Endothelial cell (in vitro differentiated cells): ENCODE data around the gene PDE1C. TPM values are rescaled to one million over a fixed set of nuclear protein-coding genes. Genes with fewer than 3 reads are reported as not detected.

Experiments used
- DNase-seq: peaks from one replicate; pipeline ENCODE4 v3.0.0; 2021; ENCODE audit warnings: low spot score
- H3K27ac Mint-ChIP-seq: one replicate; pipeline ENCODE4 v1.8.0; 2021; ENCODE audit warnings: mixed read lengths, inconsistent platforms; ENCODE audit not compliant: unreplicated experiment
- H3K27me3 Mint-ChIP-seq: one replicate; pipeline ENCODE4 v1.8.0; 2021; ENCODE audit warnings: mild to moderate bottlenecking, moderate library complexity, mixed read lengths, inconsistent platforms; ENCODE audit not compliant: unreplicated experiment
- H3K36me3 Mint-ChIP-seq: one replicate; pipeline ENCODE4 v1.8.0; 2021; ENCODE audit warnings: mild to moderate bottlenecking, low read depth, mixed read lengths, inconsistent platforms; ENCODE audit not compliant: unreplicated experiment
- H3K4me1 Mint-ChIP-seq: one replicate; pipeline ENCODE4 v1.8.0; 2021; ENCODE audit warnings: mild to moderate bottlenecking, mixed read lengths, inconsistent platforms; ENCODE audit not compliant: unreplicated experiment
- H3K4me3 Mint-ChIP-seq: one replicate; pipeline ENCODE4 v1.8.0; 2021; ENCODE audit warnings: mild to moderate bottlenecking, mixed read lengths, inconsistent platforms; ENCODE audit not compliant: unreplicated experiment
- H3K9me3 Mint-ChIP-seq: one replicate; pipeline ENCODE4 v1.8.0; 2021; ENCODE audit warnings: mixed read lengths, inconsistent platforms; ENCODE audit not compliant: unreplicated experiment
- CTCF ChIP-seq: fragments of 200-600 bp; sonication (generic); IDR thresholded peaks from one replicate; pipeline ENCODE4 v1.5.0; 2021; ENCODE audit warnings: antibody characterized with exemption; ENCODE audit not compliant: unreplicated experiment
- long read RNA-seq: library from polyadenylated mRNA; unstranded; transcript quantifications from one replicate; pipeline ENCODE4 v2.0.0, GENCODE V29; 2020; ENCODE audit not compliant: unreplicated experiment
- total RNA-seq: library from RNA; stranded (reverse); fragmentation: NEBNext Ultra II Directional; extraction: Animal tissue kit (Norgen Biotek cat#: 25700); gene quantifications from one replicate; pipeline ENCODE4 v1.2.1, GENCODE V29; 2021; ENCODE audit not compliant: unreplicated experiment

The PDE1C gene
- 2.9 TPM for total RNA-seq
- long read RNA-seq: 0 reads

- Mint-ChIP-seq H3K27me3 (peaks cover 5% of the 10 kb centered on the region), H3K4me3 (peak within 1 kb of the TSS; percentile 93), H3K27ac (no peak within 1 kb of the TSS), H3K36me3 (no peaks in the 10 kb centered on the region), H3K4me1 (peaks cover 7% of the 10 kb centered on the region), H3K9me3 (no peaks in the 10 kb centered on the region)
- peak; percentile 37 for DNase-seq
- TF ChIP-seq CTCF: no peak
Measured at GRCh38 chr7:32070406-32071360, at the start of gene PDE1C. Gene PDE1C (minus strand): TSS chr7:32070407.

DNA sequence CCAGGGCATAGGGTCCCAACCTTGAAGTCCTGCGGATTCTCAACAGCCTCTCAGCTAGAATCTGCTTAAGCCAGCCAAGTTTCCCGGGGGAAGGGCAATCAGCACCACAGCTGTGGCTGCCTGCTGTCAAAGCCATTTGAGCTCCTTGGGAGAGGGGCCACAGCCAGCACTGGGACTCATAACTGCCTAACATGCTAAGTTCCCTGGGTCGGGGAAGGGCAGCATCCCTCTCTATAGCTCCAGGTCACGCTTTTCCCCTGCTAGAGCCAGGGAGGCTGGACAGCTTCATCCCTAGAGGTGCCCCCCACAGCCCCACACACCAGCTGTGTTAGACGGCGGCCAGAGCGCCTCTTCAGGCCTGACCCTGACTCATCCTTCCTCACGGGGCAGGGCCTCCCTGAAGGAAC, 49.6 kb upstream of the PDE1C start:
- no peak for TF ChIP-seq CTCF
- H3K36me3 Mint-ChIP-seq: no peaks in the 10 kb centered on the region
- no peaks in the 10 kb centered on the region for H3K9me3 Mint-ChIP-seq
- H3K27ac Mint-ChIP-seq: no peak overlapping the region
- no peak overlapping the region for H3K4me3 Mint-ChIP-seq
- H3K27me3 Mint-ChIP-seq: peaks cover 6% of the 10 kb centered on the region
- no peaks in the 10 kb centered on the region for H3K4me1 Mint-ChIP-seq
- no peak for DNase-seq

- H3K36me3 Mint-ChIP-seq: no peaks in the 10 kb centered on the region
- no peak for TF ChIP-seq CTCF
- H3K9me3 Mint-ChIP-seq: no peaks in the 10 kb centered on the region
Measured at GRCh38 chr7:32117837-32118236, 47.6 kb upstream of the PDE1C start.

DNA sequence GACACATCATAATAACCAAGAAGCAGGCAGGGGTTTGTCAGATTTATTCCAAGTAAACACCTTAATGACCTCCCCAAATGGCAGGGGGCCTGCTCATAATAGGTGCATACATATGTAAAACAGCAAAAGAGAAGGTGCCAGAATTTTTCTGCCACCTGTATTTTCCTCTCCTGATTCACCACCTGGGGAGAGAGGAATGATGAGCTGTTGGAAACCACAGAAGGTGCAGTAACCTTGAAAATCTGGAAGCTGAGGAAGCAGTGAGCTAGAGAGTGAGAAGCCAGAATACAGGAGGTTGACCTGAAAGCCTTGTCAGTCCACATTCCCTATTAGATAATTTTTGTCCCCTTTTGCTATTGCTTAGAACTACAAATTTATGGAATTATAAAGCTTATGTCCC, 46.2 kb upstream of the PDE1C start:
- DNase-seq: no peak
- H3K27me3 Mint-ChIP-seq: peaks cover 2% of the 10 kb centered on the region
- no peaks in the 10 kb centered on the region for H3K9me3 Mint-ChIP-seq
- no peak overlapping the region for H3K4me3 Mint-ChIP-seq
- H3K36me3 Mint-ChIP-seq: peaks cover 6% of the 10 kb centered on the region
- TF ChIP-seq CTCF: no peak
- H3K27ac Mint-ChIP-seq: no peak overlapping the region
- no peaks in the 10 kb centered on the region for H3K4me1 Mint-ChIP-seq

More at GRCh38 chr7:32117837-32118236, 47.6 kb upstream of the PDE1C start:
- Mint-ChIP-seq H3K4me3 (no peak overlapping the region), H3K27ac (no peak overlapping the region), H3K4me1 (no peaks in the 10 kb centered on the region), H3K27me3 (peaks cover 6% of the 10 kb centered on the region)
- no peak for DNase-seq

- Mint-ChIP-seq H3K27ac (no peak overlapping the region), H3K9me3 (no peaks in the 10 kb centered on the region), H3K36me3 (peaks cover 6% of the 10 kb centered on the region), H3K4me3 (no peak overlapping the region), H3K4me1 (no peaks in the 10 kb centered on the region), H3K27me3 (peaks cover 2% of the 10 kb centered on the region)
- no peak for TF ChIP-seq CTCF
- no peak for DNase-seq
Measured at GRCh38 chr7:32115831-32116230, 45.6 kb upstream of the PDE1C start.
